Measurements from ENCODE around the gene C1orf167.

Gene C1orf167

GRCh38 chr1:11782127-11782708 is 20.2 kb downstream of the C1orf167 start:
- Mint-ChIP-seq H3K27ac (no peak overlapping the region), H3K36me3 (ENCODE audit: low read depth) (no peaks in the 10 kb centered on the region), H3K4me3 (no peak overlapping the region), H3K4me1 (ENCODE audit: low read depth) (peaks cover 2% of the 10 kb centered on the region), H3K27me3 (ENCODE audit: low read depth) (no peaks in the 10 kb centered on the region), H3K9me3 (no peaks in the 10 kb centered on the region)

- Mint-ChIP-seq H3K9me3 (no peaks in the 10 kb centered on the region), H3K27me3 (ENCODE audit: low read depth) (no peaks in the 10 kb centered on the region), H3K4me3 (no peak overlapping the region), H3K36me3 (ENCODE audit: low read depth) (no peaks in the 10 kb centered on the region), H3K4me1 (ENCODE audit: low read depth) (peaks cover 2% of the 10 kb centered on the region), H3K27ac (no peak overlapping the region)
Measured at GRCh38 chr1:11783556-11783955, 21.6 kb downstream of the C1orf167 start.

GRCh38 chr1:11784256-11784992 is 22.4 kb downstream of the C1orf167 start:
- H3K9me3 Mint-ChIP-seq, result no peaks in the 10 kb centered on the region
- H3K27ac Mint-ChIP-seq, result no peak overlapping the region
- H3K36me3 Mint-ChIP-seq (ENCODE audit: low read depth), result no peaks in the 10 kb centered on the region
- peaks cover 2% of the 10 kb centered on the region for H3K4me1 Mint-ChIP-seq (ENCODE audit: low read depth)
- H3K27me3 Mint-ChIP-seq (ENCODE audit: low read depth), result no peaks in the 10 kb centered on the region
- no peak overlapping the region for H3K4me3 Mint-ChIP-seq

GRCh38 chr1:11784993-11785769 is 23.2 kb downstream of the C1orf167 start:
- H3K4me1 Mint-ChIP-seq (ENCODE audit: low read depth), result peaks cover 2% of the 10 kb centered on the region
- H3K9me3 Mint-ChIP-seq, result no peaks in the 10 kb centered on the region
- H3K27ac Mint-ChIP-seq, result no peak overlapping the region
- no peaks in the 10 kb centered on the region for H3K27me3 Mint-ChIP-seq (ENCODE audit: low read depth)
- H3K36me3 Mint-ChIP-seq (ENCODE audit: low read depth), result no peaks in the 10 kb centered on the region
- no peak overlapping the region for H3K4me3 Mint-ChIP-seq

GRCh38 chr1:11786168-11786567 is 24.2 kb downstream of the C1orf167 start:
- Mint-ChIP-seq H3K4me3 (no peak overlapping the region), H3K36me3 (ENCODE audit: low read depth) (peaks cover 6% of the 10 kb centered on the region), H3K4me1 (ENCODE audit: low read depth) (peaks cover 2% of the 10 kb centered on the region), H3K9me3 (no peaks in the 10 kb centered on the region), H3K27ac (no peak overlapping the region), H3K27me3 (ENCODE audit: low read depth) (no peaks in the 10 kb centered on the region)

- Mint-ChIP-seq H3K36me3 (ENCODE audit: low read depth) (peaks cover 7% of the 10 kb centered on the region), H3K4me3 (no peak overlapping the region), H3K27me3 (ENCODE audit: low read depth) (no peaks in the 10 kb centered on the region), H3K9me3 (no peaks in the 10 kb centered on the region), H3K27ac (no peak overlapping the region), H3K4me1 (ENCODE audit: low read depth) (peaks cover 2% of the 10 kb centered on the region)
Measured at GRCh38 chr1:11787251-11787803, 25.3 kb downstream of the C1orf167 start.

- peaks cover 7% of the 10 kb centered on the region for H3K36me3 Mint-ChIP-seq (ENCODE audit: low read depth)
- H3K4me1 Mint-ChIP-seq (ENCODE audit: low read depth), result peaks cover 2% of the 10 kb centered on the region
- H3K4me3 Mint-ChIP-seq, result no peak overlapping the region
- no peak overlapping the region for H3K27ac Mint-ChIP-seq
- H3K9me3 Mint-ChIP-seq, result no peaks in the 10 kb centered on the region
- H3K27me3 Mint-ChIP-seq (ENCODE audit: low read depth), result no peaks in the 10 kb centered on the region
Measured at GRCh38 chr1:11787804-11788436, 25.9 kb downstream of the C1orf167 start.

- Mint-ChIP-seq H3K4me3 (no peak overlapping the region), H3K27me3 (ENCODE audit: low read depth) (no peaks in the 10 kb centered on the region), H3K36me3 (ENCODE audit: low read depth) (peaks cover 7% of the 10 kb centered on the region), H3K27ac (no peak overlapping the region), H3K4me1 (ENCODE audit: low read depth) (peaks cover 2% of the 10 kb centered on the region), H3K9me3 (no peaks in the 10 kb centered on the region)
Measured at GRCh38 chr1:11788549-11789053, 26.6 kb downstream of the C1orf167 start.

GRCh38 chr1:11789126-11790067 is 27.4 kb downstream of the C1orf167 start:
- Mint-ChIP-seq H3K9me3 (no peaks in the 10 kb centered on the region), H3K4me1 (ENCODE audit: low read depth) (peaks cover 2% of the 10 kb centered on the region), H3K4me3 (no peak overlapping the region), H3K36me3 (ENCODE audit: low read depth) (peaks cover 9% of the 10 kb centered on the region), H3K27ac (no peak overlapping the region), H3K27me3 (ENCODE audit: low read depth) (no peaks in the 10 kb centered on the region)

- peaks cover 13% of the 10 kb centered on the region for H3K36me3 Mint-ChIP-seq (ENCODE audit: low read depth)
- H3K4me1 Mint-ChIP-seq (ENCODE audit: low read depth), result peaks cover 2% of the 10 kb centered on the region
- no peaks in the 10 kb centered on the region for H3K9me3 Mint-ChIP-seq
- no peaks in the 10 kb centered on the region for H3K27me3 Mint-ChIP-seq (ENCODE audit: low read depth)
- no peak overlapping the region for H3K4me3 Mint-ChIP-seq
- no peak overlapping the region for H3K27ac Mint-ChIP-seq
Measured at GRCh38 chr1:11790101-11790879, 28.3 kb downstream of the C1orf167 start.

- Mint-ChIP-seq H3K4me1 (ENCODE audit: low read depth) (no peaks in the 10 kb centered on the region), H3K9me3 (no peaks in the 10 kb centered on the region), H3K36me3 (ENCODE audit: low read depth) (peaks cover 21% of the 10 kb centered on the region), H3K27me3 (ENCODE audit: low read depth) (no peaks in the 10 kb centered on the region), H3K4me3 (no peak overlapping the region), H3K27ac (no peak overlapping the region)
Measured at GRCh38 chr1:11790880-11791715, 29.1 kb downstream of the C1orf167 start.

GRCh38 chr1:11792106-11792505 is 30.1 kb downstream of the C1orf167 start:
- H3K4me1 Mint-ChIP-seq (ENCODE audit: low read depth), result peaks cover 2% of the 10 kb centered on the region
- H3K4me3 Mint-ChIP-seq, result no peak overlapping the region
- no peaks in the 10 kb centered on the region for H3K9me3 Mint-ChIP-seq
- H3K36me3 Mint-ChIP-seq (ENCODE audit: low read depth), result peaks cover 21% of the 10 kb centered on the region
- no peaks in the 10 kb centered on the region for H3K27me3 Mint-ChIP-seq (ENCODE audit: low read depth)
- no peak overlapping the region for H3K27ac Mint-ChIP-seq

Measured in T-helper 1 cell treated with Interleukin-12 subunit alpha and Interleukin-12 subunit beta and Interleukin-4 antibody, amounts not matched to agents 30 μg/mL and 1 μg/mL, for 36 hours (primary cell).